Vagina (tissue), 2 donors: ENCODE measurements around the gene ODAD3.

Experiments
- CTCF ChIP-seq, 3 experiments: fragments of 450-650 bp in 2 of 3; fragments of 200-600 bp in 1 of 3; sonication (generic) in 1 of 3; IDR thresholded peaks; one replicate each; pipeline ENCODE4 v1.5.1; 2017 to 2019; ENCODE audit warnings: antibody characterized with exemption in 3 of 3, mild to moderate bottlenecking in 2 of 3, moderate library complexity in 2 of 3
- POLR2A ChIP-seq, 2 donors: fragments of 450-650 bp; IDR thresholded peaks; one replicate each; pipeline ENCODE4 v1.6.1; 2017; ENCODE audit warnings: antibody characterized with exemption in 2 of 2, mild to moderate bottlenecking in 2 of 2, moderate library complexity in 2 of 2
- POLR2AphosphoS5 ChIP-seq, 2 donors: sonication (generic); formaldehyde crosslinking; IDR thresholded peaks; one replicate each; pipeline ENCODE4 v1.9.0; 2017; ENCODE audit warnings: antibody characterized with exemption in 2 of 2, mild to moderate bottlenecking in 2 of 2, low read depth in 1 of 2; ENCODE audit not compliant: insufficient read depth in 1 of 2

- TF ChIP-seq POLR2A (IDR thresholded peaks at IDR 0.05): no peak
- no peak for TF ChIP-seq CTCF (IDR thresholded peaks at IDR 0.05)
- TF ChIP-seq POLR2AphosphoS5 (IDR thresholded peaks at IDR 0.05; ENCODE audit: insufficient read depth in 1 of 2, low read depth in 1 of 2): no peak
Measured at GRCh38 chr19:11483366-11484111, 48.6 kb upstream of the ODAD3 start.
